Measurements from ENCODE around the gene NPLOC4.
A peak's percentile ranks its signal among the peaks of the same experiment; 100 is the strongest.

Gene NPLOC4

GRCh38 chr17:81520021-81520901 lies 116.7 kb downstream of the NPLOC4 start:
- no peaks in the 10 kb centered on the region for H3K36me3 ChIP-seq (ENCODE audit: insufficient read depth, low read length)
- H3K27me3 ChIP-seq (ENCODE audit: insufficient read depth, low read length, poor library complexity, severe bottlenecking) = no peaks in the 10 kb centered on the region
- peak overlapping the region; percentile 76 for H3K4me3 ChIP-seq (ENCODE audit: low read length, poor library complexity, severe bottlenecking)
- H3K9me3 ChIP-seq (ENCODE audit: insufficient read depth, low read depth, low read length) = no peaks in the 10 kb centered on the region
- peaks cover 27% of the 10 kb centered on the region for H4K20me1 ChIP-seq (ENCODE audit: insufficient read depth, low read length, poor library complexity, severe bottlenecking)
- peak overlapping the region; percentile 64 for H3K9ac ChIP-seq (ENCODE audit: low read depth, low read length, poor library complexity, severe bottlenecking)
- H3K4me1 ChIP-seq (ENCODE audit: insufficient read depth, low read length, poor library complexity, severe bottlenecking) = peaks cover 41% of the 10 kb centered on the region
- peak overlapping the region; percentile 94 for H3K4me2 ChIP-seq (ENCODE audit: low read depth, low read length, poor library complexity, severe bottlenecking)
- H3F3A ChIP-seq (ENCODE audit: low read depth) = peaks cover 10% of the 10 kb centered on the region
- no peaks in the 10 kb centered on the region for H3K9me2 ChIP-seq (replicated peaks; ENCODE audit: low read depth, low read length)
- no peak overlapping the region for H2AFZ ChIP-seq (ENCODE audit: low read length)
- peaks cover 30% of the 10 kb centered on the region for H3K79me2 ChIP-seq (ENCODE audit: insufficient read depth, low read length)
- no peak for TF ChIP-seq EZH2phosphoT487 (IDR thresholded peaks at IDR 0.05; ENCODE audit: borderline replicate concordance)
- no peak for TF ChIP-seq CTCF (conservative IDR thresholded peaks at IDR 0.05; ENCODE audit: low read length)

GRCh38 chr17:81519284-81520020 lies 117.5 kb downstream of the NPLOC4 start:
- H3K4me2 ChIP-seq (ENCODE audit: low read depth, low read length, poor library complexity, severe bottlenecking) = peak overlapping the region; percentile 94
- peak; percentile 50 for TF ChIP-seq CTCF (conservative IDR thresholded peaks at IDR 0.05; ENCODE audit: low read length)
- no peak for TF ChIP-seq EZH2phosphoT487 (IDR thresholded peaks at IDR 0.05; ENCODE audit: borderline replicate concordance)
- H3F3A ChIP-seq (ENCODE audit: low read depth) = peaks cover 10% of the 10 kb centered on the region
- H3K4me1 ChIP-seq (ENCODE audit: insufficient read depth, low read length, poor library complexity, severe bottlenecking) = peaks cover 41% of the 10 kb centered on the region
- H3K27me3 ChIP-seq (ENCODE audit: insufficient read depth, low read length, poor library complexity, severe bottlenecking) = no peaks in the 10 kb centered on the region
- peaks cover 27% of the 10 kb centered on the region for H4K20me1 ChIP-seq (ENCODE audit: insufficient read depth, low read length, poor library complexity, severe bottlenecking)
- no peaks in the 10 kb centered on the region for H3K9me2 ChIP-seq (replicated peaks; ENCODE audit: low read depth, low read length)
- peak overlapping the region; percentile 76 for H3K4me3 ChIP-seq (ENCODE audit: low read length, poor library complexity, severe bottlenecking)
- peak overlapping the region; percentile 64 for H3K9ac ChIP-seq (ENCODE audit: low read depth, low read length, poor library complexity, severe bottlenecking)
- H3K36me3 ChIP-seq (ENCODE audit: insufficient read depth, low read length) = no peaks in the 10 kb centered on the region
- peaks cover 33% of the 10 kb centered on the region for H3K79me2 ChIP-seq (ENCODE audit: insufficient read depth, low read length)
- H3K9me3 ChIP-seq (ENCODE audit: insufficient read depth, low read depth, low read length) = no peaks in the 10 kb centered on the region
- peak overlapping the region; percentile 84 for H2AFZ ChIP-seq (ENCODE audit: low read length)

GRCh38 chr17:81518785-81519283 lies 118.1 kb downstream of the NPLOC4 start:
- Histone ChIP-seq H3K9ac (ENCODE audit: low read depth, low read length, poor library complexity, severe bottlenecking) (peak overlapping the region; percentile 64), H3K4me3 (ENCODE audit: low read length, poor library complexity, severe bottlenecking) (peak overlapping the region; percentile 76), H3K4me2 (ENCODE audit: low read depth, low read length, poor library complexity, severe bottlenecking) (peak overlapping the region; percentile 94)

More at GRCh38 chr17:81518785-81519283, 118.1 kb downstream of the NPLOC4 start:
- peaks cover 39% of the 10 kb centered on the region for H3K79me2 ChIP-seq (ENCODE audit: insufficient read depth, low read length)
- TF ChIP-seq CTCF (conservative IDR thresholded peaks at IDR 0.05; ENCODE audit: low read length) (no peak), EZH2phosphoT487 (IDR thresholded peaks at IDR 0.05; ENCODE audit: borderline replicate concordance) (no peak)
- no peaks in the 10 kb centered on the region for H3K27me3 ChIP-seq (ENCODE audit: insufficient read depth, low read length, poor library complexity, severe bottlenecking)
- peaks cover 10% of the 10 kb centered on the region for H3F3A ChIP-seq (ENCODE audit: low read depth)
- H2AFZ ChIP-seq (ENCODE audit: low read length) = peak overlapping the region; percentile 84
- no peaks in the 10 kb centered on the region for H3K36me3 ChIP-seq (ENCODE audit: insufficient read depth, low read length)
- H3K4me1 ChIP-seq (ENCODE audit: insufficient read depth, low read length, poor library complexity, severe bottlenecking) = peaks cover 41% of the 10 kb centered on the region
- no peaks in the 10 kb centered on the region for H3K9me3 ChIP-seq (ENCODE audit: insufficient read depth, low read depth, low read length)
- peaks cover 27% of the 10 kb centered on the region for H4K20me1 ChIP-seq (ENCODE audit: insufficient read depth, low read length, poor library complexity, severe bottlenecking)
- no peaks in the 10 kb centered on the region for H3K9me2 ChIP-seq (replicated peaks; ENCODE audit: low read depth, low read length)

Data from Loucy (cell line).